ENCODE measurements around the gene TMEM164. TPM values are rescaled to one million over a fixed set of nuclear protein-coding genes. Genes with fewer than 3 reads are reported as not detected.

TMEM164 gene
- total and polyA plus RNA-seq, 2 of the 4 experiments (the other 2 are of a cell fraction) = 6.3 to 7.1 TPM

DNA sequence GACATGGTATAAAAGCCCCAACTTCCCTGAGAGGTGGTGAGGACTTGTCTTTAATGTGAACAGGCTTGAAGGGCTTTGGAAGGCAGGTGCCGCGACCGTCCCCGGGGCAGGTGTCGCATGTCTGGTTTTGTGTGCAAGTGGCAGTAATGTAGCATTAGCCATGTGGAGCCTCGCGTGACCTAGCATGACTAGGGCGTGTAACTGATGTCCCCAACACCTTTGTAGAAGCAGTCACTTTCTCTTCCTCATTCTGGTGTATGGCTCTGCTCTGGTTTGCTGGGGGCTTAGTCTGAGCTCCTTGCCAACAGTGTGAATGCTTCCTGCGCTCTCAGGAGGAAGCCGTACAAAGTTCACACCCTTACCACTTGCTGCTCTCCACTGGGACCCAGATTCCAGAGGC is 169.3 kb downstream of the TMEM164 start:
- in situ Hi-C loops (cut with MboI; ENCODE audit: low sequenced_read_pairs) = no loop called here
- no peak for DNase-seq
- 89% methylated on average over 9 of the region's 10 CpGs; no CpG with 5 or more reads in 1 of the 2 experiments for WGBS, 2 experiments (ENCODE audit: extremely low coverage in 2 of 2, insufficient read length in 1 of 2)

More for the DNA sequence above, 169.3 kb downstream of the TMEM164 start:
- TF ChIP-seq, protein P1, sequence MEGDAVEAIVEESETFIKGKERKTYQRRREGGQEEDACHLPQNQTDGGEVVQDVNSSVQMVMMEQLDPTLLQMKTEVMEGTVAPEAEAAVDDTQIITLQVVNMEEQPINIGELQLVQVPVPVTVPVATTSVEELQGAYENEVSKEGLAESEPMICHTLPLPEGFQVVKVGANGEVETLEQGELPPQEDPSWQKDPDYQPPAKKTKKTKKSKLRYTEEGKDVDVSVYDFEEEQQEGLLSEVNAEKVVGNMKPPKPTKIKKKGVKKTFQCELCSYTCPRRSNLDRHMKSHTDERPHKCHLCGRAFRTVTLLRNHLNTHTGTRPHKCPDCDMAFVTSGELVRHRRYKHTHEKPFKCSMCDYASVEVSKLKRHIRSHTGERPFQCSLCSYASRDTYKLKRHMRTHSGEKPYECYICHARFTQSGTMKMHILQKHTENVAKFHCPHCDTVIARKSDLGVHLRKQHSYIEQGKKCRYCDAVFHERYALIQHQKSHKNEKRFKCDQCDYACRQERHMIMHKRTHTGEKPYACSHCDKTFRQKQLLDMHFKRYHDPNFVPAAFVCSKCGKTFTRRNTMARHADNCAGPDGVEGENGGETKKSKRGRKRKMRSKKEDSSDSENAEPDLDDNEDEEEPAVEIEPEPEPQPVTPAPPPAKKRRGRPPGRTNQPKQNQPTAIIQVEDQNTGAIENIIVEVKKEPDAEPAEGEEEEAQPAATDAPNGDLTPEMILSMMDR (conservative IDR thresholded peaks at IDR 0.05; ENCODE audit: low read depth, low read length) = no peak
- no peak for TF ChIP-seq POLR2A (IDR thresholded peaks at IDR 0.05; ENCODE audit: low read depth, low read length)
- TF ChIP-seq RFX5 (IDR thresholded peaks at IDR 0.05; ENCODE audit: low read depth, low read length) = no peak
- no peak for TF ChIP-seq SMC3 (IDR thresholded peaks at IDR 0.05; ENCODE audit: low read depth, low read length)
- no peak for TF ChIP-seq MAZ (IDR thresholded peaks at IDR 0.05; ENCODE audit: borderline replicate concordance, low read depth, low read length)
- TF ChIP-seq RAD21 (IDR thresholded peaks at IDR 0.05; ENCODE audit: low read length) = no peak
- no peak for TF ChIP-seq CHD1 (IDR thresholded peaks at IDR 0.05; ENCODE audit: low read depth, low read length)
- TF ChIP-seq MXI1 (IDR thresholded peaks at IDR 0.05; ENCODE audit: borderline replicate concordance, low read depth, low read length) = no peak
- no peak for TF ChIP-seq FOS (IDR thresholded peaks at IDR 0.05; ENCODE audit: low read depth, low read length)
- no peak for TF ChIP-seq MAFK (IDR thresholded peaks at IDR 0.05; ENCODE audit: low read depth, low read length)
- TF ChIP-seq NFE2L2 (IDR thresholded peaks at IDR 0.05; ENCODE audit: low read depth, low read length) = no peak
- TF ChIP-seq CEBPB (IDR thresholded peaks at IDR 0.05; ENCODE audit: low read depth, low read length) = no peak
- no peak for TF ChIP-seq RCOR1 (IDR thresholded peaks at IDR 0.05; ENCODE audit: insufficient replicate concordance, low read length)
- TF ChIP-seq, protein P2, sequence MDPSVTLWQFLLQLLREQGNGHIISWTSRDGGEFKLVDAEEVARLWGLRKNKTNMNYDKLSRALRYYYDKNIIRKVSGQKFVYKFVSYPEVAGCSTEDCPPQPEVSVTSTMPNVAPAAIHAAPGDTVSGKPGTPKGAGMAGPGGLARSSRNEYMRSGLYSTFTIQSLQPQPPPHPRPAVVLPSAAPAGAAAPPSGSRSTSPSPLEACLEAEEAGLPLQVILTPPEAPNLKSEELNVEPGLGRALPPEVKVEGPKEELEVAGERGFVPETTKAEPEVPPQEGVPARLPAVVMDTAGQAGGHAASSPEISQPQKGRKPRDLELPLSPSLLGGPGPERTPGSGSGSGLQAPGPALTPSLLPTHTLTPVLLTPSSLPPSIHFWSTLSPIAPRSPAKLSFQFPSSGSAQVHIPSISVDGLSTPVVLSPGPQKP (IDR thresholded peaks at IDR 0.05; ENCODE audit: borderline replicate concordance, low read depth, low read length) = no peak
- TF ChIP-seq, protein P3, sequence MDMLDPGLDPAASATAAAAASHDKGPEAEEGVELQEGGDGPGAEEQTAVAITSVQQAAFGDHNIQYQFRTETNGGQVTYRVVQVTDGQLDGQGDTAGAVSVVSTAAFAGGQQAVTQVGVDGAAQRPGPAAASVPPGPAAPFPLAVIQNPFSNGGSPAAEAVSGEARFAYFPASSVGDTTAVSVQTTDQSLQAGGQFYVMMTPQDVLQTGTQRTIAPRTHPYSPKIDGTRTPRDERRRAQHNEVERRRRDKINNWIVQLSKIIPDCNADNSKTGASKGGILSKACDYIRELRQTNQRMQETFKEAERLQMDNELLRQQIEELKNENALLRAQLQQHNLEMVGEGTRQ (IDR thresholded peaks at IDR 0.05; ENCODE audit: low read depth, low read length) = no peak
- TF ChIP-seq BHLHE40 (IDR thresholded peaks at IDR 0.05; ENCODE audit: low read depth, low read length) = no peak
- no peak overlapping the region for H3K4me3 ChIP-seq (ENCODE audit: insufficient read depth, low read depth, low read length)
- no peak overlapping the region for H2BK20ac ChIP-seq (ENCODE audit: low read depth, low read length)
- H3K4me2 ChIP-seq (ENCODE audit: low read depth, low read length) = no peak overlapping the region
- H2BK5ac ChIP-seq (ENCODE audit: low read depth, low read length, poor library complexity, severe bottlenecking) = no peak overlapping the region
- ATAC-seq (ENCODE audit: low read depth) = no peak
- H4K91ac ChIP-seq (ENCODE audit: insufficient read depth, low read depth, low read length) = no peak overlapping the region
- no peak overlapping the region; the same call in 1 of the 2 replicates for H2BK120ac ChIP-seq (ENCODE audit: low read depth, low read length)
- peaks cover 11% of the 10 kb centered on the region; the same call in 1 of the 2 replicates for H3K9me1 ChIP-seq (ENCODE audit: insufficient read depth, low read length)
- no peak overlapping the region for H2AFZ ChIP-seq (replicated peaks; ENCODE audit: low read length, poor library complexity)
- H3K27ac ChIP-seq (ENCODE audit: insufficient read depth, low read length) = no peak overlapping the region
- no peak overlapping the region for H4K8ac ChIP-seq (ENCODE audit: low read depth in 2 of 2, low read length in 2 of 2)
- ChIA-PET CTCF (no interaction called here), POLR2A (ENCODE audit: unreplicated experiment) (no interaction called here)
- no peak overlapping the region for H2BK15ac ChIP-seq (ENCODE audit: low read depth, low read length)
- H2AK9ac ChIP-seq (replicated peaks; ENCODE audit: low read depth, low read length, poor library complexity) = no peak overlapping the region
- H3K79me1 ChIP-seq (ENCODE audit: low read depth in 1 of 2, low read length in 2 of 2) = no peaks in the 10 kb centered on the region
- BruUV-seq (replicated peaks) = no TSS peak
- peak overlapping the region; percentile 34; the same call in 1 of the 2 replicates for H2AK5ac ChIP-seq (ENCODE audit: low read depth, low read length)
- no peaks in the 10 kb centered on the region; the same call in 1 of the 2 replicates for H3K9me3 ChIP-seq (ENCODE audit: control insufficient read depth, insufficient read depth, low read length)
- 0 out of 2 replicates have a peak, but pooled peaks cover 7% of the 10 kb centered on the region for H4K20me1 ChIP-seq (ENCODE audit: insufficient read depth, low read length)
- dilution Hi-C loops (cut with HindIII; ENCODE audit: low sequenced_read_pairs, unreplicated experiment) = no loop called here
- no peak overlapping the region for H4K5ac ChIP-seq (ENCODE audit: low read depth, low read length)
- no peak overlapping the region for H3K23ac ChIP-seq (ENCODE audit: low read depth, low read length)
- no peak overlapping the region for H3K9ac ChIP-seq (ENCODE audit: low read depth, low read length)
- H3K27me3 ChIP-seq (ENCODE audit: control insufficient read depth, insufficient read depth, low read length) = no peaks in the 10 kb centered on the region; the same call in 1 of the 2 replicates
- 0 out of 2 replicates have a peak, but pooled peaks cover 4% of the 10 kb centered on the region for H3K36me3 ChIP-seq (ENCODE audit: control insufficient read depth, insufficient read depth, low read length)
- intact Hi-C loops (cut with micrococcal nuclease) = no loop called here
- peaks cover 4% of the 10 kb centered on the region; the same call in 1 of the 2 replicates for H3K4me1 ChIP-seq (ENCODE audit: control insufficient read depth, insufficient read depth, low read length)
- no peak overlapping the region for H3K18ac ChIP-seq (ENCODE audit: low read depth, low read length)
- H3K56ac ChIP-seq (ENCODE audit: extremely low read depth, insufficient read depth, low read length) = no peak overlapping the region
- no peak overlapping the region for H3K14ac ChIP-seq (replicated peaks; ENCODE audit: low read depth, low read length)
- H3K4ac ChIP-seq (ENCODE audit: low read depth, low read length) = no peak overlapping the region

All from IMR-90 (cell line).